ENCODE measurements around the gene TOMT.

TOMT gene

DNA sequence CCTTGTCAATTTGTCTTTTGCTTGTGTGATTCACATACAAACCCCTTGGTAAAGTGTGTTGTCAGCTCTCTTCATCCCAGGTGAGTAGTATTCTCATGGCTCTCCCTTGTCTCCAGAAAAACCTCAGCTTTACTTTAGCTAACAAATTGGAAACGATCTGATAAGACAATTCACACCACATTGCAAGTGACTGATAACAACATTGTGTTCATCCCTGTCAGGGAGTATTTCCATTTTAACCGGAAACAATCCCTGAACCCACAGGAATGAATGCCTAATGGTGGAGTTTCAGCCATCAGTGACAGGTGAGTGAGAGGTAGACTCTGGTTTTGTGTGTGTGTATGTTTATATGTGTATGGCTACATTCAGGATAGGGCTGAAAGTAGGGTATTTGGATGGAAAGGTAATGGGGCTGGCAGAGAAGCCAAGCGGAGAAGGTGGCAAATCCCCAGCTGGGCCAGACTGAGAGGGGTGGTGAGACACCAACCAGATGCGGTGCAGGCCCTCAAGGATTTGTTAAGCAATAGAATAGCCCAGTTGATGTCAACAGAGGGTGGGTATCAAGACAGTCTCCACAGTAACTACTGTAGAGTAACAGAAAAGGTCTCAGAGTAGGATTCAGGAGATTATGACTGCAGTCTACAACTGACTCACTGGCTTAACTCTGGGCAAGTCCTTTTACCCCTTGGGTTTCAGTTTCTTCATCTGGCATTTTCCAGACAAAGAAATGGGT is 17.5 kb upstream of the TOMT start:
- no peak for DNase-seq

DNA sequence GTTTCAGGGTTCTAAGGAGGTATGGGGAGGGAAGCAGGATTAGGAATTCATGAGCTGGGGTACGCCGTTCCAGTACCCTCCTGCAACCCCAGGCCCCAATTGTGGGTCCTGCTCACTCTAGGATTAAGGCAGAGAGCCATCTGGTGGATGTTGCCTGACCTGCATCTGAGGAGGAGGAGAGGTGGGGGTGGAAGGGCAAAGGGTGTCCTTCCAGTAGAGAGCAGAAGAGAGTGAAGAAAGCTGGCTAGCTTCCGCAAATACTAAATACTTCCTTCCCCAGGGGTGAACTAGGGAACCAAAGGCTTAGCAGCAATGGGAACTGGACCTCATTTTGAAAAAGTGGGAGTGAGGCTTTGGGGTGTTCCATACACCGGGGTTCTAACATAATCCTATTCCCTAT is 14.4 kb upstream of the TOMT start:
- DNase-seq: peak; percentile 82

DNA sequence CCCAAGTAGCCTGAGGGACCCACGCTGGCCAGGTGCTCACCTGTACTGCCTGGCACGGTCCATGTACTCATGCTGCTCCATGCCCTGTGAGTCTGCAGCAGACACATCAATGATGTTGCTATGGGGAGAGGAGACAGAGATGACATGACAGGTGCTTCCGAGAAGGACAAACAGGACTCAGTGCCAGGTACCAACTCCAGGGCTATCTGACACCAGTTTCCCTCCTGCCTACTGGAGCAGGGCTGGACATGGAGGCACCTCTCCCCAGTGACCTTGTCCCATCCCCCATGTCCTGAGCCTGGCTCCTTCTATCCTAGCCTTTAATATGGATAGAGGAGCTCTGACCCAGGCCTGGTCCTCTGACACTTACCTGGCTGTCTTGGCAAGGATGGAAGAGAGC is 7.0 kb upstream of the TOMT start:
- no peak for DNase-seq

DNA sequence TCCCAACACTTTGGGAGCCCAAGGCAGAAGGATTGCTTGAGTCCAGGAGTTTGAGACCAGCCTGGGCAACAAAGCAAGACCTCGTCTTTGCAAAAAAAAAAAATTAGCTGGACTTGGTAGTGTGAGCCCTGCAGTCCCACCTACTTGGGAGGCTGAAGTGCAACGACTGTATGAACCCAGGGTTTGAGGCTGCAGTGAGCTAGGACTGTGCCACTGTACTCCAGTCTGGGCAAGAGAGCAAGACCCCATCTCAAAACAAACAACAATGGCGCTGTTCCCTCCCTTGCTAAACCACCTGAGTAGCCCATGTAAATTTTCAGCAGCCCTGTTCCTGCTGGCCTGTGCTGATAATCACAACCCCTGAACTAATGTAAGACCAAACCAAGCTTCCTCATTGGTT is 5.7 kb upstream of the TOMT start:
- DNase-seq: no peak

DNA sequence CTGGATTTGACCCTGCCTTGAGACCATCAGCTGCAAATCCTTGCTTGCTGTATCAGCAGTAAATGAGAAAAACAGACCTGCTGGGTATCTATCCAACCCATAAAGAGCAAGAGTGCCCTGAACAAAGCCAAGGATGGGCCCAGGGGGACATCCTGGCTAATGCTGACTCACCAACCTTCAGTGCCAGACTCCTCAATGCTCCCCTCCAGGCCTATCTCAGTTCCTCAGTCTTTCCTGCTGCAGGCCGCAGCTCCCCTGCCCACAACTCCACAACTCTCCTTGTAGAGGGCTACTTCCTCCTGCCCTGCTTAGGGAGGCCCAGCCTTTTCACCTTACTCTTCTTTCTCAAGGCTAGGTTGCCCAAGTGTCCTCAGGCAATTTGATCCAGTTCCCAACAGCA is 5.3 kb upstream of the TOMT start:
- DNase-seq: peak; percentile 84

DNA sequence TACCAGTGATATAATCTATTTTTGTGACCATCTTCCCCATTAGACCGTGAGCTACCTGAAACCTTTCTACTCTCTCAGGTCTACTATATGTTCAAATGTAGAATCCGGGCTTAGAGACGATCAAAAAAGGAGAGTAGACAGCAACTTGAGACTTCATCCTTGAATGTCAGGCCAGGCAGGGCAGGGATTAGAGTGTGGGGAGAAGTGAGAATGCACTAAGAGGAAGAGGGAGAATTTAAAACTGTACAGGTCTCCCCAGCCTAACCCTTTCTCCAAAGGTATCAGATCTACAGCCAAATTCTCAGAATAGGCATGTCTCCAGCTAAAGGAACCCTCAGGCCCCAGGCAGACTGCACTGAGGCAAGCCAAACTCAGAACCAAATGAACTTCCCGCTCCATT is 3.6 kb upstream of the TOMT start:
- peak; percentile 31 for DNase-seq

DNA sequence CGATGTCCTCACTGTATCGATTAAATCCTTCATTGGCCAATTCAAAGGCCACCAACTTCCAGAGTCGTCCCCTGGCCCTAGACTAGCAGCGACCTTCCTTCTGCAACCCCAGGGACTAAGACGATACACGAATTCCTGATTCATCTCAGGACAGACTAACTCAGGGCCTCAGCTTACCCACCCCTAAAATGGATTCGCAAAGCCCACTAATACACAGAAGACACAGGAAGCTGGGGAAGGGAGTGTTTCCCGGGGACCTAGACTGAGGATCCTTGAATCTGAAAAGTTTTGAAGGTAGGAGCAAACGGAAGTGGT is 3.1 kb upstream of the TOMT start:
- no peak for DNase-seq

DNA sequence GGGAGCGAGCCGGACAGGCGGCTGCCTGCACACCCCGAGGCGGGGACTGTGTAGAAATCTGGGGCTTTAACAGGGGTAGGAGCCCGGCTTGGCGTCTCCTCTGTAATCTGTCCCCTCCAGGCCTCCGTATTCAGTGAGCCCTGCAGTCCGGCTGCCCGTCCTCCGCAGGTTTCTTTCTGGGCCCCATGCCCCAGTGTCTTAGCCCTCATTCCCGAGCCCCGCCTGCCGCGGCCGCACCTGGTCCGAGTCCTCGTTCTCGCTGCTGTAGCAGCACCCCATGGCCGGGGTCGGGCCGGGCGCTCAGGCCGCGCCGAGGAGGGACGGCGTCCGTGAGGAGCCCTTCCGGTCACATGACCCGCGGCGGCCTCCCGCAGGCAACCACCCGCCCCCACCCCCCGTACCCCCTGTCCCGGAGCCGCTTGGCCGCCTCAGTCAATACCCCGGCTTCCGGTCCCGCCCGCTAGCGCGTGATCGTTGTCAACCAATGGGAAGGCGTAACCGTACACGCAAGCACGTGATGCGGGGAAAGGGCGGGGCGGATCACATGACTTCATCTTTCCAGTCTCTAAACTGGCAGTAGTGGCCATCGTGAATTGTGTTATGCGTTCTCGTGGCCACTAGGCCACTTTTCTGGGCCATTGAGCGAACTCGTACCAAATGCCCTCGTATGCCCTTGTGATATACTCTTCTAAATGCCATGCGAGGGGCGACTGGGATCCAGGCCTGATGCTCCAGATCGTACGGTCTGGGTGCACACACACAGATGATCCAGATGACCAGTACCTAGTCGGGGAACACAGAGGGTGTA is 2.6 kb upstream of the TOMT start, which contains the start of gene LAMTOR1:
TSS of gene LAMTOR1 (minus strand) at position 352 of the 808 bp plus-strand sequence. CDS start at position 279, 73 bp downstream.
- DNase-seq: peak; percentile 99

DNA sequence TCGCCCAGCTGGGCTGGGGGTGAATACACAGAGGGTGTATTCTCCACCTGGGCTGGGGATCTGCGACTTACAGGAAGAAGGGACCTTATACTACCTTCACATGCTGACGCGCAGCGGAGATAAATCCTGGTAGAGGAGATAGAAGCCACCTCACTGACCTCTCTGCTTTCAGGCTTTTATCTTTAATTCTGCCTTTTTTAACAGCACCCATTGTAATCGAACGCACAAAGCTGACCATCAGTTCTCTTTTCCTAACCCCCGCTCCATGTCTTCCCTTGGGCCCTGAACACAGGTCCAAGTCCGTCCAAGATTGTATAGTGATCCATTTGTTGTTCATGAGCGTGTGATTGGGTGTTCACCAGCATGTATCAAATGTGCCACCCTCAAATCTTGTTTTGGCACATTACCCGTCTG is 2.0 kb upstream of the TOMT start:
- no peak for DNase-seq

DNA sequence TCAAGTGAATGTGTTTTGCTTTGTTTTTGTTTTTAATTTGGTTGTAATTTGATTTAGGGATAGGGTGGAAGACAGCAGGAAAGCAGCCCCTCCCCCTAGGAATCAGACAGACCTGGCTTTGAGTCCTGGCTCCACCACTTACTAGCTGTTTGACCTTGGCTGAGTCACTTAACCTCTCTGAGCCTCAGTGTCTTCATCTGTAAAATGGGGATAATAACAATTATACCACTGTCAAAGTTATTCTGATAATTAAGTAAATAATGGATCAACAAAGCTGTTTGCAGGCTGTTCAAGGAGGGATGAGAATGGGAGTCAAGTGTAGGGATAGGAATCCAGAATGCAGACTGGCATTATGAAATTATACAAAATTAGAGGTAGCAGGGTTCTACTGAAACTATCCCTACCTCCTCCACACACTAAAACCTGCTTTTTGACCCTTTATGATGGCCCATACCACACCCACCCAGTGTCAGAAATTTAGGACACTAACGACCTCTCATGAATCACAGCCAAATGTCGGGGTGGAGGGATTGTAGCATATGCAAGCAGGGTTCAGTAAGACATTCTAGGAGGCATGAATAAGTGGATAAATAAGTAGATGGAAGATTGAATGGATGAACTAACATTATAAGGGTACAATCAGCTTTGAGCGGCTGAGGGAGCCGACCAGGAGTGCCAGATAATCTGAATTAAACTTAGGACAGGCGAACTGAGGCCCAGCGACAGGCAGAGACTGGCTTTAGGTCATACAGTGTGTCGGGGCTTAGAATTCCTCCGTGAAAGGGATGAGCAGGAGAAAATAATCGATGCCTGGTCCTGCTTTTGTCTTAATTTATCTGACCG is 5.8 kb downstream of the TOMT start:
- DNase-seq: no peak

DNA sequence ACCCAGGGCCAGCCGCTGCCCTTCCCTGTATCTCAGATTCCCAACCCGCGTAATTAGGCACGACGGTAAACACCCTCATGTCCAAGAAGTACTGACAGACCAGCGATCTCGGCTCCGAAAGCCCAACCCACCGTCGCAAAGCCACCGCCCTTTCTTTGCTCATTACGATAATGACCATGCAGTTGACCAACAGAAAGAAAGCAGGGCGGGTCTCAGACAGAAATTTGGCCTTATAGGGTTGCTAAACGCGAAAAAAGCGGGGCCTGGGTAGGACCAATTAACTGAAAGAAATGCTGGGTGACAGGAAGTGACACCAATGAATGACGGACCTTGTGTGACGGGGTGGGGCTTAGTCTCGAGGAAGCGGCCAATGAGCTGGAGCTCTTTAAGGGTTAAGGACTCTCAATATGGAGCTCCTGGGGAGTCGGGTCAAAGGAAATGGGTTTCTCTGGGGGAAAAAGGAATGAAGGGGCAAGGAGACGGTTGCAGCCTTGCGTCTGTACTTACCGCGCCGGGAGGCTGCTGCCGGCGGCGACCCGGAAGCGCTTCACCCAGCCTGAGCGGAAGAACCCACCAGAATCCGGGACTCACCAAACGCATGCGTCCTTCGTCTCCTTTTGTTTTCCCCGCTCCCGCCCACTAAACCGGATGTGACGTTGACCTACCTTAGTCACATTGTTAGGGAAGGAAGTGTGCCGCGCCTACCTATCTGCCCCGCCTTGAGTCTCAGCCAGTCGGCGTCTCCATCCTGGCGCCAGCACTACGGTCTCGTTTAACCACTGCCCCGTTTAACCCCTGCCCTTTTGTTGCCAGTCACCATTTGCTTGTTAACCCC is 6.6 kb downstream of the TOMT start, which contains the start of gene ANAPC15:
TSS of gene ANAPC15 (minus strand) at position 553 of the 835 bp plus-strand sequence. CDS start 1,419 bp downstream, outside the sequence.
- DNase-seq: peak; percentile 100

DNA sequence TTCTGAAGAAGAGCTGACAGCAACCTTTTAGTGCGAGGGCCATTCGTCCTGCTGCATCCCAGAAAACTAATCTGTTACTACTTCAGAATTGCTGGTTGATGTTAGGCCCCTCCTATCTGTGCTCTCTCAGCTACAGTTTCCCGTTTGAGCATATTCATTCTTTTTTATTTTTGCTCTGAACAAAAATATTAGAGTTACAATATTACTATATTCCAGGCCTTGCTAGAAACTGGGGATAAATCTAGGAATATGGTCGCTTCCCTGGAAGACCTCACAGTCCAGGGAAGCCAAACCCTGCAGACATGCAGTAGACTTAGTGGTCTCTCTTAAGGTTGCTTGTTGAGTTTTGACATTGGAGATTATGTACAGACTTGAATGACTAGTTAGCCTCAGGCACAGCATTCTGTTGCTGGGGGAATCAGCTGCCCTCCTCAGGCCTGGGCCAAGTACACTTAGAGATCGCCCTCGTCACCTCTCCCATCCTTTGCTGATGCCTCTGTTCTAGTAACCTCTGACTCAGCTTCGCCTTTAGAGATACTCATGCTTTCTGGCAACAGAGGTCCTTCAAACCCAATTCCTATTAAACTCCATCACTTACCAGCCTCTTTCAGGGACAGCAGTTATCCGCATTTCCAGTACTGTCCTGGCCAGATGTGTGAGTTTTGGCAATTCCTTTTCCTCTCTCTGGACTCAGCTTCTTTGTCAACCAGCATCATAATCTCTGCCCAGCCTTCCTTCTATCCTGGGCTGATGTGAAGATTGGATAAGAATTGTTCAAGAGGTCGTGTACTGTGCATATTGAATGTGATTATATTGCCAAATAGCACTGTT is 7.5 kb downstream of the TOMT start:
- no peak for DNase-seq

DNA sequence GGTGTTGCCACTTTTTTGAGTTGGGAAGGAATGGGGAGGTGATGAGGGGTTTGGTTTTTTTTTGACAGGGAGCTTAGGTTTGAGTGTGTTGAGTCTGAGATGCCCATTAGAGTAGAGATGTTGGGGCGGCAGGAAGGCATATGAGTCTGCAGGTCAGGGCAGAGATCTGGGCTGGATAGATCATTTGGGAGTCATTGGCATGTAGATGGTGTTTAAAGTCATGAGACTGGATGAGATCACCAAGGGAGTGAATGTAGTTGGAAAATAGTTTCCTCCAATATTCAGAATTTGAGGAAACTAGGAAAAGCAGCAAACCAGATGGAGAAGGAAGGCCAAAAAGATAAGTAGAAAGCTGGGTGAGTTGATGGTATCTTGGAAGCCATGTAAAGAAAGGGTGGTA is 8.8 kb downstream of the TOMT start:
- DNase-seq: no peak

DNA sequence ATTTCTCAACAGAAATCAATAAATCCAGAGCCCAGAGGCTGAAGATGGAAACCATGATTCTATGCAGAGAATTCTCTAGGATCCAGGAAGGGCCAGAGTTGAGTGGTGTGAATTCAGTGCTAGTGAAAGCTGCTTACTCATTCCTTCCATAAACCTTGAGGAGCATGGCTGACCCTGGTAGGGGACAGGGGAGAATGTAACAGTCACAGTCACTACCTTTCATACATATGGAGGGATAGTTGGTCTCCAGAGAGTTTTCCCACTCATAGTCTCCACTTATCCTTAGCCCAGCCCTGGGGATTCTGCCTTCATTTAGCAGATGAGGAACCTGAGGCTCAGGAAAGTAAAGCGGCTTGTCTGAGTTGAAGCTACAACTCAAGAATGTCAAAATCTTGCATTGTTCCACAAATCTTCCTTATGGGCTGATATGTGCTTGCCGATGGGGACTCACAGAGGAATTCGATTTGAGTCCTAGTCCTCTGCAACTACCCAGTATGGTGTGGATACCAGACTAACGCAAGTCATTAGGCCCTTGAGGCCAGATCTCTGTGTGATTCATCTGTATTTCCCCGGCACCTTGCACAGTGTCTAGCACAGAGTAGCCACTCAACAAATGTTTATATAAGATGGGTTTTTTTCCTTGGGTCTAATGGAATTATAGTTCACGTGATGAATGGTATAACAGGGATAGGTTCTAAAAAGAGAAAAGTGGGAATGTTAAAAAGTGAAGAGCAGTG is 10.5 kb downstream of the TOMT start:
- no peak for DNase-seq

DNA sequence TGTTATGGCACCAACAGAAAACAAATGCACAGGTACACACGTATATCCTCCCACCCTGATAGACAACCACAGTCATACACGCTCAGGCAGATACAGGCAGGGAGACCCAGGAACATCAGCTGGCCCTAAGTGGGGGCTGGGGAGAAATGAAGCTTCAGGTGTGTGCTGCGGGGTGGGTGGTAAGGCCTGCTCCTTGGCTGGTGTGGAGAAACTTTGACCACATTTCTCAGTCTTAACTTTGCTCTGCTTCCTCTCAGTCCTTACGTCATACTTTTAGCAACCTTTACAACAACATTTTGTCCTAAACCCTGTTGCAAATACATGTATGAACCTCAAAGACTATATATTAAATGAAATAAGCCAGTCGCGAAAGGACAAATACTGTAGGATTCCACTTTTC is 13.5 kb downstream of the TOMT start:
- DNase-seq: no peak

DNA sequence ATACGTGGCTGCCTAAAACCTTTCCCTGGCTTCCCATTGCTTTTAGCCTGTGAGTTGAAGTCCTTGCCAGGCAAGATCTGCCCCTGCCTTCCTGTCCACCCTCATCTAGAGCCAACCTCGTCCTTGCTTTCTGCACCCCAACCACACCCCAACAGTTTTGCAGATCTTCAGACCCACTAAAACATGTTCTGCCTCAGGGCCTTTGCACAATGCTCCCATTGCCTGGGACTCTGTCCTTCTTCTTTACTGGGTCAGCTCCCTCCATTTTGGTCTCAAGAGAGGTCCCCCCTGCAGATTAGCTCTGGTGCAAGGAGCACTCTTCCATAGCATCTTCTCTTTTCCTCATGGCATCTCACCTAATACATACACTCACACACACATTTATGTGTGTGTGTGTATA is 15.2 kb downstream of the TOMT start:
- no peak for DNase-seq

DNA sequence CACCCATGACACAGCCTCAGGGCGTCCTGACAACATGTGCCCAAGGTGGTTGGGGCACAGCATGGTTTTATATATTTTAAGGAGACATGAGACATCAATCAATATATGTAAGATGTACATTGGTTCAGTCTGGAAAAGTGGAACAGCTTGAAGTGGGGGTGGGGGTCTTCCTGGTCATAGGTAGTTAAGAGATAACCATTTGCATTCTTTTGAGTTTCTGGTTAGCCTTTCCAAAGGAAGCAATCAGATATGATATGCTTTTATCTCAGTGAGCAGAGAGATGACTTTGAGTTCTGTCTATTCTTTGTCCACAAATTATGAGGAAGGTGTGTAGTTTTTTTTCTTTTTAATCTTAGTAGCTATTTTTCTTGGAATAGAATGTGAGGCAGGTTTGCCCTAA is 16.9 kb downstream of the TOMT start:
- DNase-seq: no peak

DNA sequence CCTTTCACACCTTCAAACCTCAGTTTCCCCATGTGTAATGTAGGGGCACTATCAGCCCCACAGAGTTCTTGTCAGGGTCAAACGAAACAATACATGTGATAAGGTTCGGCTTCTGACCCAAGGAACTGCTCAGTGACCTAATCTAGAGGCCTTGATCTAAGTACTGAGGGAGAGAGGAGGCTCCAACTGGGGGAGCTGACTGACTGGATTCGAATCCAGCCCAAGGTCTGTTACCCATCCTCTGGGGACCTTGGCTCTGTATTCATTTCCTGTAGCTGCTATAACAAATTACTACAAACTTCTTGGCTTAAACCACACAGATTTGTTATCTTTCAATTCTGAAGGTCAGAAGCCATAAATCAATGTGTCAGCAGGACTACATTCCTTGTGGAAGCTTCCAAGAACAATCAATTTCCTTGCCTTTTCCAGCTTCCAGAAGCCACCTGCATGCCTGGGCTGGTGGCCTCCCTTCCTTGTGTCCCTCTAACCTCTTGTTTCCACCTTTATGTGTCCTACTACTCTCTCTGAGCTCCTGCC is 17.5 kb downstream of the TOMT start:
- no peak for DNase-seq

DNA sequence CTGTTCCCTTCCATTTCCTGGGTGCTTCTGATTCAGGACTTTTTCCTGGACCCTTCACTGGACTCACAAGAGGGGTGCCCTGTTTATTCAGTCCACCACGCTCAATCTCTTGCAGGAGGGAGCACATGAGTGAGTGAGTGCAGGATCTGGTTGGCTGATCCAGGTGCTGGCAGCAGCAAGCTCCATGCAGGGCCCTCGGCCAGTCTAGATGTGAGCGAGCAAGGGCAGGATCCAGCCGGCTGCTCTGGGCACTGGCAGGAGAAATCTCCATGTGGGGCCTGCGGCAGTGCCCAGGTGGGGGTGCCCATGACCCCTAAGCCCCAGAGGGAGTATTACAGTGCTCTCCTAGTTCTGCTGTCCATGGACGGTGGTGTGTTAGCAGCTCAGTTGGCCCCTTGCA is 18.3 kb downstream of the TOMT start:
- no peak for DNase-seq

DNA sequence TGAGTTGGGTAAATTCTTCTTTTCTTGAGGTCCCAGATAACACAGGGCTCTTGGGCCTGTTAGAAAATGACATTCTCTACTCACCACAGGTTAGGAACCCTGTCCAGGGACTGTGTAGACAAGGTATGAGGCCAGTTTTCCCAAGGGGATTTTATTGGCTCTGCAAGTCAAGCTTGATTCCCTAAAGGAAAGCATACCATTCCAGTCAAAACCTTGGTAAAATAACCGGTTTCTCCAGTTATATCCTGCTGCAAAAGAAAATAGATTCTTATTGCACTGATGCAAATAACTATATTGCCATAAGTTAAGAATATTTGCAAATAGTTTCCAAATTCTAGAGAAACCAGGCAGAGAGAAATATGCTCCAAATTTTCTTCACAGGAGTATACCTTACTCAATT is 20.2 kb downstream of the TOMT start:
- no peak for DNase-seq

DNA sequence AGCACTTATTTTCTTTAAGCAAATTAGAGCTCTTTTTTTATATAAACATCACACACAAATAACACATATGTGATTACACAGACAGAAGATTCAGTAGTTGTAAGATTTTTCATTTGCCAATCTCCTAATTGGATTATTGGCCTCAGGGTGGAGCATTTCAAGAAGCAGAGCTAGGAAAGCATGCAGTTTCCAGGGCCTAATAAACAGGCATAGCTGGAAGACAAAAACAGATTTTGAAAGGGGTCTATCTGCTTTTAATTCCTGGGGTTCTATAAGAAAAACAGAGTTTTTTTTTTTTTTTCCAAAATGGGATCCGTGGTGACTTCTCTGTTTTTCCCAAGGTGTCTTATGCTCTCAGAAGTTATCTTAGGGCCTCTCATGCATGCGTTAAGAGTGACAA is 22.2 kb downstream of the TOMT start:
- no peak for DNase-seq
